Cardiac fibroblast (primary cell): ENCODE measurements around the gene CCDC160.
A peak's percentile ranks its signal among the peaks of the same experiment; 100 is the strongest.

Experiments used
- DNase-seq, 2 donors: peaks; one replicate each; pipeline versions ENCODE4 v3.0.0 to v3.0.0-alpha.2; 2010; ENCODE audit warnings: low read depth in 2 of 2
- H3K4me3 ChIP-seq, 2 donors: replicated peaks in 1 of 2; 1 replicate in 1 of 2; 2 replicates in 1 of 2; pipeline ENCODE4 v1.5.1; 2011; ENCODE audit warnings: low read depth in 2 of 2, low read length in 2 of 2, mild to moderate bottlenecking in 2 of 2, moderate library complexity in 1 of 2
- TF ChIP-seq, protein P1 (sequence below): IDR thresholded peaks from one replicate; pipeline ENCODE4 v1.5.1; 2011; ENCODE audit warnings: low read depth, mild to moderate bottlenecking, low read length, inconsistent platforms

CCDC160 gene

GRCh38 chrX:134236626-134237614 lies at the start of gene CCDC160:
Gene CCDC160 (plus strand): TSS chrX:134237182. CDS start chrX:134244801, 7,619 bp downstream.
- TF ChIP-seq, protein P1, sequence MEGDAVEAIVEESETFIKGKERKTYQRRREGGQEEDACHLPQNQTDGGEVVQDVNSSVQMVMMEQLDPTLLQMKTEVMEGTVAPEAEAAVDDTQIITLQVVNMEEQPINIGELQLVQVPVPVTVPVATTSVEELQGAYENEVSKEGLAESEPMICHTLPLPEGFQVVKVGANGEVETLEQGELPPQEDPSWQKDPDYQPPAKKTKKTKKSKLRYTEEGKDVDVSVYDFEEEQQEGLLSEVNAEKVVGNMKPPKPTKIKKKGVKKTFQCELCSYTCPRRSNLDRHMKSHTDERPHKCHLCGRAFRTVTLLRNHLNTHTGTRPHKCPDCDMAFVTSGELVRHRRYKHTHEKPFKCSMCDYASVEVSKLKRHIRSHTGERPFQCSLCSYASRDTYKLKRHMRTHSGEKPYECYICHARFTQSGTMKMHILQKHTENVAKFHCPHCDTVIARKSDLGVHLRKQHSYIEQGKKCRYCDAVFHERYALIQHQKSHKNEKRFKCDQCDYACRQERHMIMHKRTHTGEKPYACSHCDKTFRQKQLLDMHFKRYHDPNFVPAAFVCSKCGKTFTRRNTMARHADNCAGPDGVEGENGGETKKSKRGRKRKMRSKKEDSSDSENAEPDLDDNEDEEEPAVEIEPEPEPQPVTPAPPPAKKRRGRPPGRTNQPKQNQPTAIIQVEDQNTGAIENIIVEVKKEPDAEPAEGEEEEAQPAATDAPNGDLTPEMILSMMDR, result no peak
- DNase-seq, result peak; percentile 3 to 23
- peak within 1 kb of the TSS; percentile 30 to 38 for H3K4me3 ChIP-seq

- H3K4me3 ChIP-seq, result no peak overlapping the region
- no peak for DNase-seq
- TF ChIP-seq, protein P1, result no peak
Measured at GRCh38 chrX:134191281-134191680, 45.7 kb upstream of the CCDC160 start.

GRCh38 chrX:134194915-134195314 lies 42.1 kb upstream of the CCDC160 start:
- TF ChIP-seq, protein P1, result no peak
- H3K4me3 ChIP-seq, result no peak overlapping the region
- DNase-seq, result no peak

DNA sequence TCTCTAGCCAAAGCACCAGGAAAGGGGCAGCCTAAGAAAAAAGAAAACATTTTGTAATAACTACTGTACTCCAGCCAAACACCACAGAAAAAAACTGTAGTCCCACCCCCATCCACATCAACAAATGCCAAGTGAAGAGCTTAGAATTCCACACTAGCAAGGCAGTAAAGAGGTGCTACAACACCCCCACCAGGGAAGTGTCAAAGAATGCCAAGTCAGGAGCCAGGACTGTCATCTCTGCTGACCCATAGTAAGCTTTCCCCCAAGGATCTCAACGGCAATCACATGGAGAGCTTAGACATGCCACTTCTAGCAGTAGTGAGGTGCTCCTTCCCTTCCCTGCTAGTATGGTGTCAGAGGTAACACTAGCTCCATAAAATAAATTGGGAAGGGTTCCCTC lies 34.4 kb upstream of the CCDC160 start:
- no peak overlapping the region for H3K4me3 ChIP-seq
- TF ChIP-seq, protein P1, result no peak

DNA sequence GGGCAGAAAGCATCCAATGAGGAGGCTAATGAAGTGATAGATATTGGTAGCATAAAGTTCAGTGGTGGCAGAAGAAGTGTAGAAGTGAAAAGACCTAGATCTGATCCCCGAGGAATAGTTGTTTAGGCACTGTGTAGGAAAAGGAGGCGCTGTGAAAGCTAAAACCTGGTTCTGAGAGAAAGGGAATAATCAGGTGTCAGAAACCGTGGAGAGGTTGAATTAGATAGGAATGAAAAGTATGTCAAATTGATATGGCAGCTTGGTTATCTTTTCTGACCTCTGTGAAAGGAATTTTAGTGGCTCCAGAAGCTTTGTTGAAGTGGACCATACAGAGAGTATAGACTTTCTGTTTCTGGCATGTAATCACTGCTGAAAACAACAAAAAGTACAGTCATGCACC lies 30.8 kb upstream of the CCDC160 start:
- DNase-seq, result no peak
- H3K4me3 ChIP-seq, result no peak overlapping the region
- TF ChIP-seq, protein P1, result no peak

More for the DNA sequence above, 34.4 kb upstream of the CCDC160 start:
- no peak for DNase-seq

- DNase-seq, result no peak
- H3K4me3 ChIP-seq, result no peak overlapping the region
- TF ChIP-seq, protein P1, result no peak
Measured at GRCh38 chrX:134210465-134210864, 26.5 kb upstream of the CCDC160 start.
